Breast epithelium (tissue), 4 donors: ENCODE measurements around the gene GCNT2. TPM values are rescaled to one million over a fixed set of nuclear protein-coding genes. Genes with fewer than 3 reads are reported as not detected.

Experiments used
- DNase-seq, 2 donors: peaks; one replicate each; pipeline ENCODE4 v3.0.0-alpha.2; 2019; ENCODE audit warnings: low spot score in 2 of 2
- H3K27ac ChIP-seq, 2 donors: fragments of 200-600 bp; sonication (generic) in 1 of 2; one replicate each; pipeline ENCODE4 v1.5.1; 2016 to 2019; ENCODE audit warnings: mild to moderate bottlenecking in 1 of 2
- H3K27me3 ChIP-seq, 2 donors: fragments of 200-600 bp; sonication (generic) in 1 of 2; one replicate each; pipeline versions ENCODE4 v1.5.1 to v1.6.0; 2017 to 2019; ENCODE audit warnings: control low read depth in 1 of 2, mild to moderate bottlenecking in 1 of 2
- H3K36me3 ChIP-seq: fragments of 200-600 bp; one replicate; pipeline ENCODE4 v1.5.1; 2019
- H3K4me1 ChIP-seq, 2 donors: fragments of 200-600 bp; sonication (generic); one replicate each; pipeline ENCODE4 v1.5.1; 2016 to 2019; ENCODE audit warnings: control low read depth in 1 of 2
- H3K4me3 ChIP-seq, 3 donors: fragments of 200-600 bp; sonication (generic); 1 replicate in 2 of 3; 2 replicates in 1 of 3; pipeline ENCODE4 v1.5.1; 2016 to 2019; ENCODE audit warnings: mild to moderate bottlenecking in 3 of 3, moderate library complexity in 2 of 3
- H3K9me3 ChIP-seq, 2 donors: fragments of 200-600 bp; sonication (generic) in 1 of 2; one replicate each; pipeline ENCODE4 v1.5.1; 2016 to 2019; ENCODE audit warnings: control low read depth in 1 of 2
- CTCF ChIP-seq, 3 donors: fragments of 450-650 bp; IDR thresholded peaks; one replicate each; pipeline ENCODE4 v1.5.1; 2016 to 2017; ENCODE audit warnings: antibody characterized with exemption in 3 of 3, mild to moderate bottlenecking in 3 of 3, moderate library complexity in 3 of 3
- POLR2A ChIP-seq: fragments of 450-650 bp; IDR thresholded peaks from one replicate; pipeline ENCODE4 v1.6.1; 2016; ENCODE audit warnings: antibody characterized with exemption, mild to moderate bottlenecking, moderate library complexity
- POLR2AphosphoS5 ChIP-seq, 3 donors: sonication (generic); formaldehyde crosslinking; IDR thresholded peaks; one replicate each; pipeline ENCODE4 v1.6.1; 2017; ENCODE audit warnings: antibody characterized with exemption in 3 of 3
- intact Hi-C: fragments of 100-400 bp; cut with DNase I; formaldehyde crosslinking; loops from one replicate; pipeline ENCODE4 v1.15.1; 2023; ENCODE audit warnings: low total_unique reads
- total RNA-seq, 3 donors: library from RNA; depleted of rRNA; stranded (reverse); fragments of >200 nt; gene quantifications; one replicate each; pipeline ENCODE4 v1.1.0, GENCODE V29; 2016

The GCNT2 gene
- total RNA-seq, 3 donors from 2014 or later, result 1.4 to 22.0 (median 13.4) TPM

DNA sequence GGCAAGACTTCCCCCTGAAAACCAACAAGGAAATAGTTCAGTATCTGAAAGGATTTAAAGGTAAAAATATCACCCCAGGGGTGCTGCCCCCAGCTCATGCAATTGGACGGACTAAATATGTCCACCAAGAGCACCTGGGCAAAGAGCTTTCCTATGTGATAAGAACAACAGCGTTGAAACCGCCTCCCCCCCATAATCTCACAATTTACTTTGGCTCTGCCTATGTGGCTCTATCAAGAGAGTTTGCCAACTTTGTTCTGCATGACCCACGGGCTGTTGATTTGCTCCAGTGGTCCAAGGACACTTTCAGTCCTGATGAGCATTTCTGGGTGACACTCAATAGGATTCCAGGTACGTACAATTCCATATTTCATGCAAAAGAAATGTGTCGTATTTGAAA, 35.8 kb downstream of the GCNT2 start:
- DNase-seq, result no peak
- H3K27ac ChIP-seq, result no peak overlapping the region
- peaks cover 0 to 3% of the 10 kb centered on the region in 2 donors for H3K4me1 ChIP-seq
- intact Hi-C loops, result no loop called here
- H3K9me3 ChIP-seq, result no peaks in the 10 kb centered on the region
- no peaks in the 10 kb centered on the region for H3K36me3 ChIP-seq
- no peaks in the 10 kb centered on the region for H3K27me3 ChIP-seq
- no peak for TF ChIP-seq POLR2AphosphoS5 (IDR thresholded peaks at IDR 0.05)
- TF ChIP-seq POLR2A, result no peak
- no peak overlapping the region for H3K4me3 ChIP-seq

DNA sequence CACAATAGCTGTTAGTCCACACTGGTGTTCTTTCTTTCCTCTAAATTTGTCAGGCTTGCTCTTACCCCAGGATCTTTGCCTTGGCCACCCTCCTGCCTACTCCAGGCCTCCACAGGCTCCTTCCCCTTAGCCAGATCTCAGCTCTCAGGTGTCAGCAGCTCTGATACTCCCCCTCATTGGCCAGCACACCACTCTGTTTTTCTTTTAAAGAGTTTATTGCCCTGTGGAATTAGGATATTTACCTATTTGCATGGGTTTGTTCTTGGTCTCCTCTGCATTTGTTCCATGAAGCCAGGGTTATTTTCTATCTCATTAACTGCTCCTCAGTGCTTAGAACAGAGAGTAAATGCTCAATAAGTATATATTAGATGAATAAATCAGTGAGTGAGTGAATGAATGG, 36.8 kb downstream of the GCNT2 start:
- no peak for DNase-seq
- H3K27ac ChIP-seq, result peak overlapping the region in 1 of 2 donors; percentile 37
- peak overlapping the region in 1 of 3 donors; percentile 42 for H3K4me3 ChIP-seq
- intact Hi-C loops, result no loop called here
- TF ChIP-seq POLR2A (no peak), POLR2AphosphoS5 (IDR thresholded peaks at IDR 0.05) (no peak), CTCF (IDR thresholded peaks at IDR 0.05) (no peak)
- H3K4me1 ChIP-seq, result peaks cover 0 to 3% of the 10 kb centered on the region in 2 donors
- H3K36me3 ChIP-seq, result no peaks in the 10 kb centered on the region
- H3K27me3 ChIP-seq, result no peaks in the 10 kb centered on the region
- no peaks in the 10 kb centered on the region for H3K9me3 ChIP-seq

DNA sequence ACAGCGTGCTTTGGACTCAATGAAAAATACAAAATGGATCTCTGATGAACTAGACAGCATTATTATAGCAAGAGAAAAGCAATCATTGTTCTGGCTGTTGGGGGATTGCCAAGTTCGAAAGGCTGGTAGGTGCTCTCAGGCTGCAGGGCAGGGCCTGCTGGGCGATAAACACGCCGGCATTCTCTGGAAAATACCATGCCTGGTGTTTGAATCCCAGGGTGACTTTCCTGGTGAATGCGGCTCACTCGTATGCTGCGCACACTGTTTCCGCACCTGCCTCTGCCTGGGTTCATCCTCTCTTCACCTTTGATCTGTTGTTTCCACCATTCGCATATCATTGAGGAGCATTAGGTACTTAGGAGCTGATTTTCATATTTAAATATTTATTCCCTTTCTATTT, 37.4 kb downstream of the GCNT2 start:
- DNase-seq, result peak in 1 of 2 donors; percentile 24
- H3K9me3 ChIP-seq, result no peaks in the 10 kb centered on the region
- H3K27ac ChIP-seq, result peak overlapping the region; percentile 37 to 44

DNA sequence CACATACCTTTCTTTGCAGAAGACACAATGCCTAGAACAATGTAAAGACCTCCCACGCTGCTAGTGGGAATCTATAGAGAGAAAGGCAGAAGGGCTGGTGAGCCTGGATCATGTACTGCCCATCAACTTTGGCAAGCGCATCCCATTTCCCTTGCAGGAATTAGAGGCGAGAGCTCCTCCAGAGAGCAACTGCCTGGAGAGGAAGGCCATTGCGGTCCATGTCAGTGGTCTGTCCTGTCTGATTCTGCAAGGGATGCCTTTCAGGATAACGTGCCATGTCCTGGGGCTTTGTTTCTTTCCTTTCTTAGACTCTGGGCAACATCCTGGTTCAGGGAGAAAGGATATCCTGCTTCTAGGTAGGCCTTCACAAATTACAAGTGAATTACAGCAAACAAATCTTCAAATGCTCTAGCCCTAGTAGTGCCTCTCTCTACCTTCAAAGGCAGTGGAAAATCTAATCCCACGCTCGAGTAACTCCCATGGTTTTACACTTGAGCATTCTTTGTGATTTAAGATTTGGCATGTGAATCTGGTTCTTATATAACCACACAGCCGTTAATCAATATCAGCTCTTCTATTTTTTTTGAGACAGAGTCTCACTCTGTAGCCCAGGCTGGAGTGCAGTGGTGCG, 38.5 kb downstream of the GCNT2 start:
- H3K27ac ChIP-seq, result peak overlapping the region in 1 of 2 donors; percentile 37
- peaks cover 0 to 3% of the 10 kb centered on the region in 2 donors for H3K4me1 ChIP-seq
- no peaks in the 10 kb centered on the region for H3K27me3 ChIP-seq
- H3K36me3 ChIP-seq, result no peaks in the 10 kb centered on the region
- no peaks in the 10 kb centered on the region for H3K9me3 ChIP-seq
- no peak overlapping the region for H3K4me3 ChIP-seq
- no peak for DNase-seq
- intact Hi-C loops, result no loop called here
- TF ChIP-seq POLR2AphosphoS5 (IDR thresholded peaks at IDR 0.05) (no peak), CTCF (IDR thresholded peaks at IDR 0.05) (no peak), POLR2A (no peak)

More for the DNA sequence above, 37.4 kb downstream of the GCNT2 start:
- Histone ChIP-seq H3K36me3 (no peaks in the 10 kb centered on the region), H3K4me1 (peaks cover 0 to 3% of the 10 kb centered on the region in 2 donors), H3K4me3 (peak overlapping the region in 2 of 3 donors; percentile 16 to 42), H3K27me3 (no peaks in the 10 kb centered on the region)
- intact Hi-C loops, result no loop called here
- TF ChIP-seq CTCF (IDR thresholded peaks at IDR 0.05) (no peak), POLR2A (no peak), POLR2AphosphoS5 (IDR thresholded peaks at IDR 0.05) (no peak)

DNA sequence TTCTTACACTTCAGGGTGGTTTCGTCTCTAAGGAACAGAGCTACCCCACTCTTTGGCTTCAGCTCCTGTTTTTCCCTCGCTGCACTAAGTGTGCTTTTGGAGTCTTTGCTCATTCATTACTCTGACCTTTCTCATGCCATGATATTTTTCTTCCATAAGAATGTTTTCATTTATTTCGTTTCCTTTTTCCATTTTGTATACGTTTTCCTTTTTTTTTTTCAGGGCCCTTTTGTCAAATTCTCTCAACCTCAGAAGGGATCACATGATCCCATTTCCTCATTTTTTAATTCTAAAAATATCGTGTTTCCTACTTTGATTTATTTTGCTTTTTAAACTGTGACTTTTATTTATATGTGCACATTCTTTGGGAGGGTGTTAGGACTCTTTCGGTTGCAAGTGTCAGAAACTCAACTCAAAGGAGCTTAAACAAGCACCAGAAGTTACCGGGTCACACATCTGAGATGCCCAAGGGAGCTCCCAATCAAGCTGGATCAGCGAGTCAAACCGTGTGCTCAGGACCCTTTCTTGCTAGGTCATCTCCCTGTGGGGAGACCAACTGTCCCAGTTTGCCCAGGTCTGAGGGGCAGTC, 40.6 kb downstream of the GCNT2 start:
- Histone ChIP-seq H3K36me3 (no peaks in the 10 kb centered on the region), H3K9me3 (no peaks in the 10 kb centered on the region), H3K4me3 (no peak overlapping the region), H3K27me3 (no peaks in the 10 kb centered on the region), H3K4me1 (peaks cover 0 to 3% of the 10 kb centered on the region in 2 donors), H3K27ac (no peak overlapping the region)
- intact Hi-C loops, result no loop called here
- TF ChIP-seq POLR2AphosphoS5 (IDR thresholded peaks at IDR 0.05), result no peak
- TF ChIP-seq POLR2A, result no peak
- TF ChIP-seq CTCF (IDR thresholded peaks at IDR 0.05), result no peak
- DNase-seq, result no peak
